Raji (cell line): Measurements from ENCODE around the gene ZBTB9.
A peak's percentile ranks its signal among the peaks of the same experiment; 100 is the strongest.

Source experiments
- POLR2A ChIP-seq: IDR thresholded peaks from 2 replicates; pipeline ENCODE4 v1.6.1; 2011; ENCODE audit warnings: low read depth, low read length, control low read depth; ENCODE audit not compliant: insufficient read depth

ZBTB9 gene

GRCh38 chr6:33427585-33428223, 26.7 kb upstream of the ZBTB9 start:
- 0 out of 2 replicates have a peak, but pooled peaks have one; percentile 18 for TF ChIP-seq POLR2A

GRCh38 chr6:33428224-33428965, 26.0 kb upstream of the ZBTB9 start:
- peak; percentile 56 for TF ChIP-seq POLR2A

- 0 out of 2 replicates have a peak, but pooled peaks have one; percentile 32 for TF ChIP-seq POLR2A
These were observed 25.2 kb upstream of the ZBTB9 start for GRCh38 chr6:33428966-33429749.

GRCh38 chr6:33429750-33430052, 24.7 kb upstream of the ZBTB9 start:
- no peak; the same call in 1 of the 2 replicates for TF ChIP-seq POLR2A

- TF ChIP-seq POLR2A: peak; percentile 23; the same call in 1 of the 2 replicates
These were observed 24.0 kb upstream of the ZBTB9 start for GRCh38 chr6:33430334-33430733.

- TF ChIP-seq POLR2A: peak; percentile 43
These were observed 23.1 kb upstream of the ZBTB9 start for GRCh38 chr6:33430991-33431879.

- TF ChIP-seq POLR2A: 0 out of 2 replicates have a peak, but pooled peaks have one; percentile 26
These were observed 22.4 kb upstream of the ZBTB9 start for GRCh38 chr6:33431880-33432541.

GRCh38 chr6:33432546-33432945, 21.8 kb upstream of the ZBTB9 start:
- TF ChIP-seq POLR2A: no peak

GRCh38 chr6:33433001-33433543, 21.3 kb upstream of the ZBTB9 start:
- no peak for TF ChIP-seq POLR2A

GRCh38 chr6:33433544-33434191, 20.7 kb upstream of the ZBTB9 start:
- TF ChIP-seq POLR2A: no peak

- no peak for TF ChIP-seq POLR2A
These were observed 19.4 kb upstream of the ZBTB9 start for GRCh38 chr6:33434961-33435360.

GRCh38 chr6:33437666-33438065, 16.7 kb upstream of the ZBTB9 start:
- no peak for TF ChIP-seq POLR2A

- TF ChIP-seq POLR2A: no peak
These were observed 15.3 kb upstream of the ZBTB9 start for GRCh38 chr6:33438978-33439594.
